GM23338 (cell line): Measurements from ENCODE around the gene MPRIP. TPM values are rescaled to one million over a fixed set of nuclear protein-coding genes. Genes with fewer than 3 reads are reported as not detected.

Experiments used
- ATAC-seq: fragments of 200-7000 bp; cut with Tn5 transposase; 3 replicates; pipeline ENCODE4 v1.9.1; 2020
- DNase-seq: peaks from one replicate; pipeline ENCODE4 v3.0.0-alpha.2; 2015; ENCODE audit warnings: low spot score
- H2AFZ ChIP-seq: fragments of 200-600 bp; sonication (generic); 2 replicates; pipeline ENCODE4 v1.8.0; 2016; ENCODE audit warnings: antibody characterized with exemption, mild to moderate bottlenecking, moderate library complexity
- H3F3A ChIP-seq: fragments of 200-600 bp; sonication (generic); replicated peaks from 2 replicates; pipeline ENCODE4 v1.8.0; 2017; ENCODE audit warnings: antibody characterized with exemption, mixed run types, low read depth
- H3K27ac ChIP-seq: fragments of 200-600 bp; sonication (generic); 2 replicates; pipeline ENCODE4 v1.6.1; 2016; ENCODE audit warnings: low read depth
- H3K27me3 ChIP-seq: fragments of 200-600 bp; sonication (generic); 2 replicates; pipeline ENCODE4 v1.8.0; 2016; ENCODE audit warnings: mild to moderate bottlenecking, mixed run types, moderate library complexity; ENCODE audit not compliant: insufficient read depth
- H3K36me3 ChIP-seq: fragments of 200-600 bp; sonication (generic); 2 replicates; pipeline ENCODE4 v1.8.0; 2016; ENCODE audit warnings: mild to moderate bottlenecking; ENCODE audit not compliant: insufficient read depth
- H3K4me1 ChIP-seq: fragments of 200-600 bp; sonication (generic); 2 replicates; pipeline ENCODE4 v1.8.0; 2016; ENCODE audit warnings: mild to moderate bottlenecking, moderate library complexity; ENCODE audit not compliant: insufficient read depth
- H3K4me2 ChIP-seq: fragments of 200-600 bp; sonication (generic); 2 replicates; pipeline ENCODE4 v1.7.1; 2017; ENCODE audit warnings: mixed run types
- H3K4me3 ChIP-seq: fragments of 200-600 bp; sonication (generic); 2 replicates; pipeline ENCODE4 v1.6.1; 2016; ENCODE audit warnings: mixed run types
- H3K79me2 ChIP-seq: fragments of 200-600 bp; sonication (generic); replicated peaks from 2 replicates; pipeline ENCODE4 v1.8.0; 2017; ENCODE audit warnings: mild to moderate bottlenecking; ENCODE audit not compliant: insufficient read depth
- H3K9me2 ChIP-seq: fragments of 200-600 bp; sonication (generic); 2 replicates; pipeline ENCODE4 v1.8.0; 2017; ENCODE audit not compliant: insufficient read depth
- H4K20me1 ChIP-seq: fragments of 200-600 bp; sonication (generic); replicated peaks from 2 replicates; pipeline ENCODE4 v1.8.0; 2017; ENCODE audit warnings: mild to moderate bottlenecking; ENCODE audit not compliant: insufficient read depth
- H3K27ac Mint-ChIP-seq: 2 replicates; pipeline ENCODE4 v1.8.0; 2020; ENCODE audit warnings: inconsistent platforms, mild to moderate bottlenecking, moderate library complexity, mixed read lengths
- H3K27me3 Mint-ChIP-seq: 3 replicates; pipeline ENCODE4 v1.8.0; 2022; ENCODE audit warnings: low read depth, mild to moderate bottlenecking, moderate library complexity, mixed read lengths, inconsistent platforms; ENCODE audit not compliant: insufficient read depth, poor library complexity
- H3K36me3 Mint-ChIP-seq: 3 replicates; pipeline ENCODE4 v1.8.0; 2021; ENCODE audit warnings: low read depth, mild to moderate bottlenecking, inconsistent platforms, moderate library complexity, mixed read lengths
- H3K4me1 Mint-ChIP-seq: 3 replicates; pipeline ENCODE4 v1.8.0; 2020; ENCODE audit warnings: mild to moderate bottlenecking, inconsistent platforms, mixed read lengths
- H3K4me3 Mint-ChIP-seq: 3 replicates; pipeline ENCODE4 v1.8.0; 2021; ENCODE audit warnings: moderate library complexity, mild to moderate bottlenecking, inconsistent platforms, mixed read lengths
- H3K9me3 Mint-ChIP-seq: 3 replicates; pipeline ENCODE4 v1.8.0; 2020; ENCODE audit warnings: moderate library complexity, mild to moderate bottlenecking, inconsistent platforms, mixed read lengths
- CREB1 ChIP-seq: fragments of 250-450 bp; sonication (Bioruptor Pico); IDR thresholded peaks from 2 replicates; pipeline ENCODE4 v1.5.0; 2020; ENCODE audit warnings: low read depth, mild to moderate bottlenecking, moderate library complexity
- EZH2 ChIP-seq: fragments of 200-600 bp; sonication (generic); IDR thresholded peaks from one replicate; pipeline ENCODE4 v1.8.0; 2017; ENCODE audit warnings: antibody characterized with exemption, mild to moderate bottlenecking, low read depth; ENCODE audit not compliant: unreplicated experiment
- EZH2phosphoT487 ChIP-seq: fragments of 200-600 bp; sonication (generic); IDR thresholded peaks from one replicate; pipeline ENCODE4 v1.8.1; 2018; ENCODE audit warnings: antibody characterized with exemption; ENCODE audit not compliant: unreplicated experiment
- JUNB ChIP-seq: IDR thresholded peaks from one replicate; pipeline ENCODE4 v1.6.1; 2016; ENCODE audit warnings: antibody characterized with exemption; ENCODE audit not compliant: unreplicated experiment
- NANOG ChIP-seq: IDR thresholded peaks from 2 replicates; pipeline ENCODE4 v1.6.1; 2016; ENCODE audit warnings: antibody characterized with exemption, borderline replicate concordance
- REST ChIP-seq: IDR thresholded peaks from one replicate; pipeline ENCODE4 v1.6.1; 2018; ENCODE audit warnings: antibody characterized with exemption; ENCODE audit not compliant: unreplicated experiment
- STAT1 ChIP-seq: IDR thresholded peaks from one replicate; pipeline ENCODE4 v1.6.1; 2016; ENCODE audit warnings: antibody characterized with exemption; ENCODE audit not compliant: unreplicated experiment
- ZNF114 ChIP-seq: fragments of 250-450 bp; sonication (Bioruptor Pico); IDR thresholded peaks from 2 replicates; pipeline ENCODE4 v1.5.0; 2020; ENCODE audit warnings: mild to moderate bottlenecking, moderate library complexity
- ZNF331 ChIP-seq: fragments of 250-450 bp; sonication (Bioruptor Pico); IDR thresholded peaks from 2 replicates; pipeline ENCODE4 v1.5.0; 2020; ENCODE audit warnings: low read depth, mild to moderate bottlenecking, moderate library complexity
- ZNF462 ChIP-seq: fragments of 250-450 bp; sonication (Bioruptor Pico); IDR thresholded peaks from 2 replicates; pipeline ENCODE4 v1.5.0; 2020; ENCODE audit warnings: mild to moderate bottlenecking, moderate library complexity
- polyA plus RNA-seq: library from polyadenylated mRNA; unstranded; fragments of >200 nt; fragmentation: Nextera tagmentation; extraction: Ambion mirVana; gene quantifications from 2 replicates; pipeline ENCODE4 v1.2.1, GENCODE V29; 2016
- total RNA-seq: library from RNA; depleted of rRNA; stranded (reverse); fragments of >200 nt; shearing (Covaris generic); gene quantifications from 2 replicates; pipeline ENCODE4 v1.2.3, GENCODE V29; 2014

Gene MPRIP
- total and polyA plus RNA-seq, 2 experiments from 2014 or later = 39.3 to 113 TPM

GRCh38 chr17:17077101-17077500 is 34.8 kb downstream of the MPRIP start:
- ATAC-seq = no peak
- no peak for TF ChIP-seq ZNF331 (CRISPR knock-in tag)
- TF ChIP-seq EZH2 = no peak
- no peak for TF ChIP-seq NANOG
- no peak for TF ChIP-seq ZNF114 (CRISPR knock-in tag)
- no peak for DNase-seq
- Mint-ChIP-seq H3K4me3 (no peak overlapping the region), H3K27me3 (peaks cover 5% of the 10 kb centered on the region), H3K27ac (no peak overlapping the region), H3K4me1 (no peaks in the 10 kb centered on the region), H3K36me3 (peaks cover 3% of the 10 kb centered on the region; the same call in 1 of the 3 replicates), H3K9me3 (no peaks in the 10 kb centered on the region; the same call in 2 of the 3 replicates)
- peaks cover 47% of the 10 kb centered on the region for H3K79me2 ChIP-seq
- H3K27me3 ChIP-seq = no peaks in the 10 kb centered on the region
- no peak overlapping the region for H2AFZ ChIP-seq
- H4K20me1 ChIP-seq = peaks cover 26% of the 10 kb centered on the region
- H3F3A ChIP-seq = no peaks in the 10 kb centered on the region
- no peaks in the 10 kb centered on the region for H3K4me1 ChIP-seq
- H3K4me3 ChIP-seq = no peak overlapping the region
- no peak overlapping the region for H3K4me2 ChIP-seq
- H3K27ac ChIP-seq = no peak overlapping the region
- H3K9me2 ChIP-seq = no peaks in the 10 kb centered on the region
- H3K36me3 ChIP-seq = no peaks in the 10 kb centered on the region; the same call in 1 of the 2 replicates

- Mint-ChIP-seq H3K4me1 (no peaks in the 10 kb centered on the region), H3K27me3 (peaks cover 3% of the 10 kb centered on the region), H3K27ac (no peak overlapping the region), H3K9me3 (no peaks in the 10 kb centered on the region; the same call in 2 of the 3 replicates), H3K4me3 (no peak overlapping the region), H3K36me3 (peaks cover 7% of the 10 kb centered on the region; the same call in 2 of the 3 replicates)
- H4K20me1 ChIP-seq = peaks cover 22% of the 10 kb centered on the region
- ATAC-seq (no peak), DNase-seq (no peak)
- no peaks in the 10 kb centered on the region; the same call in 1 of the 2 replicates for H3K36me3 ChIP-seq
- H3K79me2 ChIP-seq = peaks cover 42% of the 10 kb centered on the region
- H2AFZ ChIP-seq = no peak overlapping the region
- no peaks in the 10 kb centered on the region for H3K4me1 ChIP-seq
- H3K9me2 ChIP-seq = no peaks in the 10 kb centered on the region
- no peak overlapping the region for H3K4me2 ChIP-seq
- H3K4me3 ChIP-seq = no peak overlapping the region
- H3K27ac ChIP-seq = no peak overlapping the region
- H3K27me3 ChIP-seq = no peaks in the 10 kb centered on the region
- H3F3A ChIP-seq = no peaks in the 10 kb centered on the region
- TF ChIP-seq CREB1 (CRISPR knock-in tag) = no peak
- no peak for TF ChIP-seq NANOG
- TF ChIP-seq REST = no peak
- no peak for TF ChIP-seq JUNB
- TF ChIP-seq EZH2phosphoT487 = no peak
- no peak for TF ChIP-seq ZNF114 (CRISPR knock-in tag)
- TF ChIP-seq EZH2 = no peak
- no peak for TF ChIP-seq ZNF331 (CRISPR knock-in tag)
- TF ChIP-seq STAT1 = no peak
- no peak for TF ChIP-seq ZNF462 (CRISPR knock-in tag)
Observed at GRCh38 chr17:17077861-17078732, 35.8 kb downstream of the MPRIP start.
